Fibroblast of skin of right biceps (primary cell): ENCODE results near the gene SNN.

Experiments used
- DNase-seq: peaks from one replicate; pipeline ENCODE4 v3.0.0-alpha.2; 2013

SNN gene

GRCh38 chr16:11705311-11706025 lies 37.2 kb downstream of the SNN start:
- DNase-seq = no peak

DNA sequence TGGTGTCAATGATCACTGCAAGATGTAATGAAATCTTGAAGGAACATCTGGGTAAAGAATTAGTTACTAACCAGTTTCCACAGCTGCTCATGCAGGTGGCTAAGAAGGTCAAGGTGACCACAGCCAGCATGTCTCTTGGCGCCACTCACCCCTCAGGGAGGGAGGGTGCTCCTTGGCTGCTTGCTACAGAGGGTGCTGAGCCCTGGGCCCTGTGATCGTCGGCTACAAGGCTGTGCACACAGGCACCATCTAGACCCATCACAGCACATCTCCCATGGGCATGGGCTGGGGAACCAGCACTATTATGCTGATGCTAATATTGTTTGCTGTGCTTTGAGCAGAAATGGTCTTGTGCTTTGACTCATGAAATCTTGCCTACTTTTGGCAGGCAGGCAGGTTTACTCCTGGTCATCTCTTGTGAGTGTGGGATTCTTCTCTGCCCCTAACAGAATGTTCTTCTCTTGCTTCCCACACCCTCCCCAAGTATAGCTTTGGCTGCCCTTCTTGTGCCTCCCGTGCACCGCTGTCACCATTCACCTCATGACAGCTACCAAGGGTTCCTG lies 38.0 kb downstream of the SNN start:
- no peak for DNase-seq

DNA sequence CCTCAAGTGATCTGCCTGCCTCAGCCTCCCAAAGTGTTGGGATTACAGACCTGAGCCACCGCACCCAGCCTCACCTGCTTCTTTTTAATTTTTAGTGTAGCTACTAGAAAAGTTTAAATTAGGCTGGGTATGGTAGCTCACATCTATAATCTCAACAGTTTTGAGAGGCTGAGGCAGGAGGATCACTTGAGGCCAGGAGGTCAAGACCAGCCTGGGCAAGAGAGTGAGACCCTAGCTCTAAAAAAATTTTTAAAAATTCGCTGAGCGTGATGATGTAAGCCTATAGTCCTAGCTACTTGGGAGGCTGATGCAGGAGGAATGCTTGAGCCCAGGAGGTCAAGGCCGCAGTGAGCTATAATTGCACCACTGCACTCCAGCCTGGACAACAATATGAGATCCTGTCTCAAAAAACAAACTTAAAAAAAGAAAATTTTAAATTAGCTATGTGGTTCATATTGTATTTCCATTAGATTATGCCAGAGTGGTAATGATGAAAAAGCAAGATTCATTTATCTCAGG lies 39.5 kb downstream of the SNN start:
- no peak for DNase-seq

- peak; percentile 56 for DNase-seq
Measured at GRCh38 chr16:11708421-11708820, 40.2 kb downstream of the SNN start.

- DNase-seq = no peak
Measured at GRCh38 chr16:11711662-11712061, 43.4 kb downstream of the SNN start.

DNA sequence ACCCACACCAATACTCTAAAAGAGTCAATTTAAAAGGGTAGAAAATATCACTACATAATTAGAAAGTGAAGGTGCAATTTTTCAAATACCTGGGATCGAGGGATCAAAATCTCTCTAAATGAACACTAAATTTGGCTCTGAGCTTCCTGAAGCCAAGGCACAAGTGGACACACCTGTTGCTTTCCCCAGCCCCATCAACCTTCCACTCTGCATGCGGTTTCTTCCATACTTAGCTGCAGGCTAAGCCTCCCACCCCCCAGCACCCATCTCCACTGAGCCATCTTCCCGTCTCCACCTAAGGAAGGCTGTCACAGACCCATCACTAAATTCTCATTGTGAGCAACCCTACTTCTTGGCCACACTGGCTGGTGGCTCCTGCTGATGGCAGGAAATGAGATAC lies 43.9 kb downstream of the SNN start:
- no peak for DNase-seq

DNA sequence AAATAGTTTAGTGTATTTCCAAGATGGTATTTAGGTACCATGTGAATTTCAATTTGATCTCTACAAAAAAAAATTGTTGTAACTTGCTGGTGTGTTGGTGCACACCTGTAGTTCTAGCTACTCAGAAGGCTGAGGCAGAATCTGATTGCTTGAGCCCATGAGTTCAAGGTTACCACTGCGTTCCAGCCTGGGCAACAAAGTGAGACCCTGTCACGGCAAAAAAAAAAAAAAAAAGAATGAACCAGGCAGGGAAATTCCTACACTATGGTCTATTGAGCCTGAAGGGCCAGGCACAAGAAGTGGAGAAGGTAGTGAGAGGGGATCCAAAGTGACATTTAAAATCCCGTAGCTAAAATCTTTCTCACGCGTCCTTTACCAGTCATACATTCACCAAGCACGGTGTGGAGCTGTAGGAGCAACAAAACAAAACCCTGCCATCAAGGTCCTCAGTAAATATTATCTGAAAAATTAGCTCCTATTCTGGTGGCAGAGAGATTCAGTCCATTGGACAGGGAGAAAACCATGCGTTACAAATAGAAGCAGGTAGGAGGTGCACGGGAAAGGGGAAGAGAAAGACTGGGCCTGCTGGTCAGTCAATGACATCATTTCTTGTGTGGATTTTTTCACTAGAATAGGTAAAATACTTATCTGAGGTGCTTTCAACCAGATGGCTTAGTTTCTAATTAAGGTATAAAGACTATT lies 47.1 kb downstream of the SNN start:
- no peak for DNase-seq

DNA sequence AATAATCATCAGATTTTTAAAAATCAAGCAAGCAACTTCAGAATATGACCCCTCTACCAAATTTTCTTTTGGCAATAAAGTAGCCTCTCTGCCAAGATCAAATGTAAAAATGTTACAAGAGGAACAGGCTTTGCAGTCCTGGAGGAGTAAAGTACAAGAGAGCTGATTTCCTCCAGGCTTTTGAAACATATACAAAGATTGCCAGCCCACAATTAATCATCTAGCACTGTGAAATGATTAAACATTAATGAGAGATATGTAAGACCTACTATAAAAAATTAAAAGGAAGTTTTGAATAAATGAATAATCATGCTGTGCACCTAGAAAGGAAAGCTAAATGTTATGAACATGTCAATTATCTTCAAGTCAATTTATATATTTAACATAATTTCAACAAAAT lies 48.1 kb downstream of the SNN start:
- no peak for DNase-seq

DNA sequence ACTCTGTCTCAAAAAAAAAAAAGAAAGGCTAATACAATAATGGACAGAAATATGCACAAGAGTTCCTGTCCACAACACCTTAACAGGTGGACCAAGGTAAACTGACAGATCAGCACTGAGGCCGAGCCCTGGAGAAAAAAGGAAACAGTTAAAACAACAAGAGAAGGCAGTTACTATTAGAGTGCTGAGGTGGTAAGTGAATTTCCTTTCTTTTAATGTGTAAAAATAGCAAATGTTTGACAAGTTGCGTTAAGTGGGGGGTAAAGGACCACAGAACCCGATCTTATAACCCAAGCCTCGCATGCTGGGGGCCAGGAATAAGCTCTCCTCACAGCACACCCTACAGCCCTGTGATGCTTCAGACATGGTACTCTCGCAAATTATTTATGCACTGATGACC lies 49.6 kb downstream of the SNN start:
- DNase-seq = no peak

GRCh38 chr16:11719171-11719570 lies 50.9 kb downstream of the SNN start:
- DNase-seq = no peak

DNA sequence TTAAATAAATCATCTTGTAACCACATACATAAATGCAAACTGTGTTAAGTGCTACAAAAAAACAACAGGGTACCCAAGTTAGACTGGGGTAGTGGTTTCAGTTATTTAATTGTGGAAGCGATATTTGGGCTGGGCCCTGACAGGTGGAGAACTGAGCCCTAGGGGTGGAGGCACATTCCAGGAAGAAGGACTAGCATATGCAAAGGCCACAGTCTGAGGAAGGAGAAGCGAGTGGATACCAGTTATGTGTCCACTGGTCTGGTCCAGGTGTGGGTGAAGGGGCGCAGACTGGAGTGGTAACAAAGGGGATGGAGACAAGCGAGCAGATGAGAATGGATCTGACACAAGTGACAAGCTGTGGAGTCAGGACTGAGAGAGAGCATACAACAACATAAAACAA lies 51.5 kb downstream of the SNN start:
- no peak for DNase-seq

DNA sequence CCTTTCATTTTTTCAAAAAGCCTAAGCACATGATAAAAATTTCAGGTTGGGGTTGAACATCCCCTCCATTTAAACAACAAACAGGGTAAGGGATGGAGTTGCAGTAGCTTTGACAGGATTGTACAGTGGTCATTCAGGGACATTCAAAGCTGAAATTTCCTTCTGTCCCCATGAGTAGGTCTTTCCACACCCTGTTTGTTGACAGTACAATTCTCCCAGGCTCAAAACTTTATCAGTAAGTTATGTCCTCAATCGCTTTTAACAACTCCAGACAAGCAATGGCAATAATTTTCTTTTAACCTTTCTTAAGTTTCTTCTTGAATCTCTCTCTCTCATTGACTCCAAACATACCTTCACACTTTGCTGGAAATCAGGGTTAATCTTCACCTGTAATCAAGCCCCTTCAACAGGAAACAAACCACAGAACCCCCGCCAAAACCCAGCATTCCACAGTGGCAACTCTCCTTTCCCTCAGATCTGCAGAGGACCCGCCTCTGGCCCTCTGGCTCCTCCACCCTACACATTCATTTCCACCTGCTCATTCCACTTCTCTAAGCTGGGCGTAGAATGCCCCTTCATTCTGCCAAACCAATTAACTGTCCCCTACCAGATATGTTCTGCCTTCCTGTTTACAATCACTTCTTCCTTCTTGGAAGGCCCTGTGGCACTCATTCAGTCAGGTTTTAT lies 53.7 kb downstream of the SNN start:
- DNase-seq = no peak

DNA sequence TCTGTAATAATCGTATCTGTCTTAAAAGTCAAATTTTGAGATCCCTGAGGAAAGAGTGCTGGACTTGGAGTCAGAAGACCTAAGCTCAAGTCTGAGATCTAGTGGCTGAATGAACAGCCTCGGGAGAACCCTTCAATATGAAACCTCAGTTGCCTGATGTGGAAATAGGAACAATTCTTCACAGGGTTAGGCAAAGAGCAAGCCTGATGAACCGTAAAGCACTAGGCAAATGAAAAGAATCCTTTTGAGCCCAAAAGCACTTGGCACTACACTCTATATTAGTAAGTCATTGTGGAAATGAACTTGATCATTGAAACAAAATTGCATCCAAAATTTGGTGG lies 54.2 kb downstream of the SNN start:
- no peak for DNase-seq

GRCh38 chr16:11725457-11725856 lies 57.2 kb downstream of the SNN start:
- no peak for DNase-seq

DNA sequence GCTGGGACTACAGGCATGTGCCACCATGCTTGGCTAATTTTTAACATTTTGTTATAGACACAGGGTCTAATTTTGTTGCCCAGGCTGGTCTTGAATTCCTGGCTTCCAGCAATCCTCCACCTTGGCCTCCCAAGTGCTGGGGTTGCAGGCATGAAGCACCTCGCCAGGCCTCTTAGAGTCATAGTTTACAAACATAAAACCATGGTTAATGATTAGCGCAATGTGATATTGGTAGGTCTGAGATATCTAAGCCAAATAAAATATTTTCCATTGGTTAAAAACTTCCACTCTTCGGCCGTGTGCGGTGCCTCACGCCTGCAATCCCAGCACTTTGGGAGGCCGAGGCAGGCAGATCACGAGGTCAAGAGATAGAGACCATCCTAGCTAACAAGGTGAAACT lies 57.8 kb downstream of the SNN start:
- DNase-seq = no peak

DNA sequence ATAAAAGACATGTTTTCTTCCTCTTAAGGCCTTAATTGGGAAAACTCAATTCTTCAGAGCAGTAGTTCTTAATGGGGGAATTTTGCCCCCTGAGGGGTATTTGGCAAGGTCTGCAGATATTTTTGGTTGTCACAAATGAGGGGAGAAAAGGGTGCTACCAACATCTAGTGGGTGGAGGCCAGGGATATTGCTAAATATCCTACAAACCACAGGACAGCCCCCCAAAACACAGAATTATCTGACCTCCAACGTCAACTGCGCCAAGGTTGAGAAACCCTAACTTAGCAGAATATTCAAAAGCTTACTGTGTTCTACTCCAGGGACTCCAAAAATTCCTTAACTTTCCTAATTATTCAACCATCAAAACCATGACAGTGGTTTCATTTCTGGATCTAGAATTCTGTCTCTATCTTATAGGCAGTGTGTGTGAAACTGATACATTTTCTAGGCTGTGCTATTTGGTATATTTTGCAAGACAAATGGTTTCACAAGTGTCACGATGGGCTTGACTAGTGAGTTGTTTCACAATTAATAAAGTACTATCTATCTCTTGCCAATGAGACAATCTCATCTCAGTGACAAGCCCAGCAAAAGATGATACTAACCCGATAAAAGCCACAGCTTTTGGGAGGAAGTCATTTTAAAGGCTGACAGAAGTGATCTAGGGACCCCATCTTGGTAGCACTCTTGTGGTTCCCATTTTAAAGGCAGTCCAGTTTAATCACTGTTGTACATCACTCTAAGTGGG lies 59.7 kb downstream of the SNN start:
- DNase-seq = no peak
